Testis (tissue), 2 donors: ENCODE measurements around the gene FBXL17.

Experiments used
- POLR2A ChIP-seq: fragments of 450-650 bp; IDR thresholded peaks from one replicate; pipeline ENCODE4 v1.6.1; 2017; ENCODE audit warnings: antibody characterized with exemption, mild to moderate bottlenecking, moderate library complexity
- TF ChIP-seq, protein P1 (sequence below), 3 experiments: fragments of 450-650 bp in 2 of 3; fragments of 200-600 bp in 1 of 3; sonication (generic) in 1 of 3; IDR thresholded peaks; one replicate each; pipeline ENCODE4 v1.5.1; 2016 to 2019; ENCODE audit warnings: antibody characterized with exemption in 3 of 3, mild to moderate bottlenecking in 2 of 3, moderate library complexity in 1 of 3

DNA sequence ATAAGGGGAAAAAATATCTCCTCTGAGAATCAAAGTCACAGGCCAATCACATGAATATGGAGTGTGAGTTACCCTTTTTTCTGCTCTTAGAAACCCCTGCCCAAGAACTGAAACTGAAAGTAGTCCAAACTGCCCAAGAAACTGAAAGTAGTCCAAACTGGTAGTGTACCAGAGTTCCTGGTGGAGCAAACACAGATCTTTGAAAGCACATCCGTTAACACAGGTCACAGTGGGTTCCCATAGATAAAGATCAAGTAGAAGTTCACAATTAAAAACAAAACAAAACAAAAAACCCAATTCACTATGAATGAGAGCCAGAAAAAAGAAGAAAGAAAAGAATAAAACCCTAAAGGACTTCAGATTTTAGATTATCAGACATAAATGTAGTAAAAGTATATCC lies 378.7 kb downstream of the FBXL17 start:
- TF ChIP-seq, protein P1, sequence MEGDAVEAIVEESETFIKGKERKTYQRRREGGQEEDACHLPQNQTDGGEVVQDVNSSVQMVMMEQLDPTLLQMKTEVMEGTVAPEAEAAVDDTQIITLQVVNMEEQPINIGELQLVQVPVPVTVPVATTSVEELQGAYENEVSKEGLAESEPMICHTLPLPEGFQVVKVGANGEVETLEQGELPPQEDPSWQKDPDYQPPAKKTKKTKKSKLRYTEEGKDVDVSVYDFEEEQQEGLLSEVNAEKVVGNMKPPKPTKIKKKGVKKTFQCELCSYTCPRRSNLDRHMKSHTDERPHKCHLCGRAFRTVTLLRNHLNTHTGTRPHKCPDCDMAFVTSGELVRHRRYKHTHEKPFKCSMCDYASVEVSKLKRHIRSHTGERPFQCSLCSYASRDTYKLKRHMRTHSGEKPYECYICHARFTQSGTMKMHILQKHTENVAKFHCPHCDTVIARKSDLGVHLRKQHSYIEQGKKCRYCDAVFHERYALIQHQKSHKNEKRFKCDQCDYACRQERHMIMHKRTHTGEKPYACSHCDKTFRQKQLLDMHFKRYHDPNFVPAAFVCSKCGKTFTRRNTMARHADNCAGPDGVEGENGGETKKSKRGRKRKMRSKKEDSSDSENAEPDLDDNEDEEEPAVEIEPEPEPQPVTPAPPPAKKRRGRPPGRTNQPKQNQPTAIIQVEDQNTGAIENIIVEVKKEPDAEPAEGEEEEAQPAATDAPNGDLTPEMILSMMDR (IDR thresholded peaks at IDR 0.05), result no peak
- no peak for TF ChIP-seq POLR2A
